GM12878 (cell line): ENCODE results near the gene IL12B. TPM values are rescaled to one million over a fixed set of nuclear protein-coding genes. Genes with fewer than 3 reads are reported as not detected.

Source experiments
- ATAC-seq: fragments of 200-7000 bp; cut with Tn5 transposase; 3 replicates; pipeline ENCODE4 v1.9.1; 2020; ENCODE audit warnings: mild to moderate bottlenecking, moderate library complexity
- BruUV-seq: library from RNA; stranded (reverse); fragments of 400-500 nt; replicated peaks from 2 replicates; lab custom pipeline; 2021; lab: Mats Ljungman, UMichigan
- CTCF ChIA-PET: fragments of 300-600 bp; sonication (Branson Sonifier 250); formaldehyde crosslinking; extraction: SDS; loops from one replicate; lab custom pipeline; 2021; ENCODE audit warnings: inconsistent platforms; lab: Yijun Ruan, JAX
- POLR2A ChIA-PET: fragments of 350-600 bp; formaldehyde crosslinking; extraction: SDS; loops from one replicate; lab custom pipeline; 2021; ENCODE audit warnings: inconsistent platforms; lab: Charles Lee
- RAD21 ChIA-PET: fragments of 300-600 bp; sonication (Branson Sonifier 250); formaldehyde crosslinking; loops from one replicate; lab custom pipeline; 2023; ENCODE audit warnings: antibody characterized with exemption; ENCODE audit not compliant: unreplicated experiment; lab: Charles Lee
- SMC1A ChIA-PET: fragments of 300-600 bp; sonication (Branson Sonifier 250); formaldehyde crosslinking; loops from one replicate; lab custom pipeline; 2023; ENCODE audit not compliant: unreplicated experiment, uncharacterized antibody; lab: Charles Lee
- DNase-seq: peaks from one replicate; pipeline ENCODE4 v3.0.0-alpha.2; 2011; ENCODE audit warnings: low read depth, low spot score
- FAIRE-seq: peaks from 3 replicates; lab custom pipeline; 2011; peaks lifted over from hg19 to GRCh38; lab: Jason Lieb, UNC
- H2AFZ ChIP-seq: 2 replicates; pipeline ENCODE4 v1.6.0; 2011; ENCODE audit warnings: low read depth, low read length, control low read depth; ENCODE audit not compliant: control insufficient read depth
- H3K27ac ChIP-seq: 2 replicates; pipeline ENCODE4 v1.5.1; 2011; ENCODE audit warnings: control low read depth; ENCODE audit not compliant: control insufficient read depth, insufficient read depth
- H3K27me3 ChIP-seq, 2 experiments: replicated peaks in 1 of 2; 2 replicates each; pipeline versions ENCODE4 v1.6.0 to v1.6.1; 2011; ENCODE audit warnings: low read length in 1 of 2; ENCODE audit not compliant: control insufficient read depth in 2 of 2, insufficient read depth in 2 of 2
- H3K36me3 ChIP-seq, 2 experiments: 2 replicates each; pipeline ENCODE4 v1.5.1; 2011; ENCODE audit warnings: low read length in 1 of 2; ENCODE audit not compliant: control insufficient read depth in 2 of 2, insufficient read depth in 2 of 2
- H3K4me1 ChIP-seq: 2 replicates; pipeline ENCODE4 v1.6.1; 2011; ENCODE audit warnings: mild to moderate bottlenecking, low read length, moderate library complexity, mixed read lengths; ENCODE audit not compliant: control insufficient read depth, insufficient read depth
- H3K4me2 ChIP-seq: 2 replicates; pipeline ENCODE4 v1.6.0; 2011; ENCODE audit warnings: control low read depth; ENCODE audit not compliant: control insufficient read depth, insufficient read depth
- H3K4me3 ChIP-seq: fragments of 200-600 bp; sonication (generic); 2 replicates; pipeline ENCODE4 v1.5.1; 2016
- H3K79me2 ChIP-seq: 2 replicates; pipeline ENCODE4 v1.6.0; 2011; ENCODE audit warnings: low read length; ENCODE audit not compliant: control insufficient read depth, insufficient read depth
- H3K9ac ChIP-seq: 2 replicates; pipeline ENCODE4 v1.8.0; 2011; ENCODE audit warnings: low read length, control low read depth, mixed read lengths; ENCODE audit not compliant: control insufficient read depth, insufficient read depth
- H3K9me3 ChIP-seq: replicated peaks from 3 replicates; pipeline ENCODE4 v1.5.1; 2011; ENCODE audit warnings: mild to moderate bottlenecking, low read length; ENCODE audit not compliant: control insufficient read depth, insufficient read depth
- H4K20me1 ChIP-seq: 2 replicates; pipeline ENCODE4 v1.6.0; 2011; ENCODE audit not compliant: control insufficient read depth, insufficient read depth
- CBX5 ChIP-seq: sonication (generic); IDR thresholded peaks from 2 replicates; pipeline ENCODE4 v1.6.1; 2016; ENCODE audit warnings: low read depth, moderate library complexity, mild to moderate bottlenecking, inconsistent platforms
- IRF5 ChIP-seq: fragments of 450-650 bp; IDR thresholded peaks from 2 replicates; pipeline ENCODE4 v1.6.1; 2017; ENCODE audit warnings: borderline replicate concordance
- JUNB ChIP-seq: IDR thresholded peaks from 2 replicates; pipeline ENCODE4 v1.6.1; 2016; ENCODE audit warnings: antibody characterized with exemption, mild to moderate bottlenecking
- NFYB ChIP-seq: IDR thresholded peaks from 2 replicates; pipeline ENCODE4 v1.6.1; 2011; ENCODE audit warnings: low read depth, mild to moderate bottlenecking, low read length, improper control_type of control experiment, moderate library complexity; ENCODE audit not compliant: insufficient read depth
- PRDM15 ChIP-seq: fragments of 450-650 bp; formaldehyde crosslinking; IDR thresholded peaks from 2 replicates; pipeline ENCODE4 v1.4.0; 2020; ENCODE audit warnings: mild to moderate bottlenecking, moderate library complexity
- SREBF2 ChIP-seq: IDR thresholded peaks from 2 replicates; pipeline ENCODE4 v1.6.1; 2012; ENCODE audit warnings: mild to moderate bottlenecking, low read length
- SUPT20H ChIP-seq: IDR thresholded peaks from 2 replicates; pipeline ENCODE4 v1.6.1; 2011; ENCODE audit warnings: low read depth, mild to moderate bottlenecking, low read length, moderate library complexity, borderline replicate concordance; ENCODE audit not compliant: control insufficient read depth
- TAF1 ChIP-seq: IDR thresholded peaks from 2 replicates; pipeline ENCODE4 v1.6.1; 2011; ENCODE audit warnings: mild to moderate bottlenecking, low read depth, low read length, borderline replicate concordance
- TBL1XR1 ChIP-seq: IDR thresholded peaks from 2 replicates; pipeline ENCODE4 v1.6.1; 2012; ENCODE audit warnings: low read depth, low read length, improper control_type of control experiment
- ZNF24 ChIP-seq: fragments of 450-650 bp; IDR thresholded peaks from 2 replicates; pipeline ENCODE4 v1.6.1; 2017; ENCODE audit warnings: antibody characterized with exemption, mild to moderate bottlenecking
- ZNF274 ChIP-seq: IDR thresholded peaks from one replicate; pipeline ENCODE4 v1.8.0; 2011; ENCODE audit not compliant: insufficient read length, insufficient read depth
- ZSCAN29 ChIP-seq: fragments of 450-650 bp; IDR thresholded peaks from 2 replicates; pipeline ENCODE4 v1.6.1; 2017; ENCODE audit warnings: mild to moderate bottlenecking, moderate library complexity
- WGBS: methylation state at CpG from one replicate; pipeline ENCODE4 v1.1.6; 2016; ENCODE audit warnings: low lambda C conversion rate; ENCODE audit not compliant: insufficient replicate concordance, insufficient coverage; ENCODE audit errors: missing lambda C conversion rate; 5-methylcytosine and 5-hydroxymethylcytosine counted together
- in situ Hi-C: fragments of 300-500 bp; cut with MboI; formaldehyde crosslinking; loops from 9 replicates; pipeline ENCODE4 v1.14.3; 2018; ENCODE audit warnings: mixed read lengths
- intact Hi-C: fragments of 100-400 bp; cut with micrococcal nuclease; formaldehyde crosslinking; loops from one replicate; pipeline ENCODE4 v1.14.2; 2022; ENCODE audit not compliant: unreplicated experiment
- polyA plus RNA-seq, 11 experiments: library from polyadenylated mRNA; depleted of rRNA in 4 of 11; unstranded in 6 of 11; stranded (reverse) in 5 of 11; fragments of >200 nt; fragmentation: Nextera tagmentation in 4 of 11; fragmentation: Illumina TruSeq in 1 of 11; extraction: Ambion mirVana in 4 of 11; extraction: Trizol in 1 of 11; gene quantifications; 1 replicate in 1 of 11; 2 replicates in 10 of 11; pipeline versions ENCODE4 v1.2.1 to v1.2.3, GENCODE V29; 2011 to 2016; ENCODE audit warnings: inconsistent platforms in 2 of 11, missing spikeins in 2 of 11, low read depth in 1 of 11
- total RNA-seq, 4 experiments: library from RNA; depleted of rRNA in 3 of 4; stranded (reverse); fragments of >200 nt in 3 of 4; fragmentation: Illumina TruSeq in 1 of 4; extraction: Trizol in 1 of 4; gene quantifications; 2 replicates each; pipeline versions ENCODE4 v1.2.1 to v1.2.3, GENCODE V29; 2013 to 2021
- TF ChIP-seq, protein P1 (sequence below): fragments of 450-650 bp; IDR thresholded peaks from 2 replicates; pipeline ENCODE4 v1.6.1; 2016; ENCODE audit warnings: mild to moderate bottlenecking, moderate library complexity, borderline replicate concordance
- TF ChIP-seq, protein P2 (sequence below): IDR thresholded peaks from 2 replicates; pipeline ENCODE4 v1.6.1; 2011; ENCODE audit warnings: mild to moderate bottlenecking, low read depth, low read length, moderate library complexity; ENCODE audit not compliant: insufficient replicate concordance

Gene IL12B
- total and polyA plus RNA-seq, 10 of the 15 experiments (the other 5 are each of a cell fraction or from before 2014, with no cell fraction given), result 0.15 to 0.72 (median 0.45) TPM

DNA sequence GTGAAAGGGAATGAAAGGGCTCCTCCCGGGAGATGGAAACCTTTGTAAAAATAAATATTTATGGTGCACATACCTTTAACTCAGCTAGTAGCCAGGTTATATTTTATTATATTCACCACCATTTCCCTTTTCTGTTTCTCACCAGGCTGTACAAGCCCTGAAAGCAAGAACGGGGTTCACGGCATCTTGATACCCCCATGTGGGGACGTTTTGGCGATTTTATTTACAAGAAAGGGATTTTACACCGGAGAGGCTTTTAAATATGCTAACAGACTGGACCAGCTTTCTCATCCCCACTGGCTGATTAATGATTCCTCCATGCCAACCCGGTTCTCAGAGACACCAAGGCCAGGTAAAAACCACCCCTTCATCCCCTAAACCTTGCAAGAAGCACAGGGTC lies 19.2 kb downstream of the IL12B start:
- ChIA-PET CTCF (interaction anchor here (1.8 to 4.0 kb wide), 2 partner anchors 25 to 154 kb away, joined by 6 to 27 read pairs; no protein-coding TSS in a partner anchor), RAD21 (interaction anchor here (0.6 to 1.8 kb wide), 2 partner anchors 154 to 247 kb away, joined by 3 to 9 read pairs; no protein-coding TSS in a partner anchor), POLR2A (no interaction called here), SMC1A (interaction anchor here (0.7 to 2.4 kb wide), 8 partner anchors 10 to 154 kb away, joined by 3 to 16 read pairs (median 4); no protein-coding TSS in a partner anchor)
- Histone ChIP-seq H3K9me3 (no peaks in the 10 kb centered on the region), H2AFZ (no peak overlapping the region), H3K4me1 (no peaks in the 10 kb centered on the region), H3K27ac (no peak overlapping the region), H3K4me2 (no peak overlapping the region), H3K9ac (no peak overlapping the region), H3K4me3 (no peak overlapping the region), H4K20me1 (no peaks in the 10 kb centered on the region), H3K27me3 (0 out of 4 replicates have a peak, but pooled peaks cover 0 to 2% of the 10 kb centered on the region in 2 experiments), H3K79me2 (no peaks in the 10 kb centered on the region), H3K36me3 (no peaks in the 10 kb centered on the region)
- no TSS peak for BruUV-seq
- DNase-seq (no peak), ATAC-seq (no peak), FAIRE-seq (no peak)
- in situ Hi-C loops, result no loop called here
- 5% methylated on average over 7 of the region's 7 CpGs for WGBS
- intact Hi-C loops, result no loop called here
- TF ChIP-seq TAF1 (no peak), NFYB (no peak), ZSCAN29 (no peak), IRF5 (no peak), SUPT20H (no peak), CBX5 (no peak), TBL1XR1 (no peak), JUNB (no peak), ZNF24 (no peak), ZNF274 (no peak), SREBF2 (no peak), PRDM15 (CRISPR knock-in tag) (no peak)
- TF ChIP-seq, protein P1, sequence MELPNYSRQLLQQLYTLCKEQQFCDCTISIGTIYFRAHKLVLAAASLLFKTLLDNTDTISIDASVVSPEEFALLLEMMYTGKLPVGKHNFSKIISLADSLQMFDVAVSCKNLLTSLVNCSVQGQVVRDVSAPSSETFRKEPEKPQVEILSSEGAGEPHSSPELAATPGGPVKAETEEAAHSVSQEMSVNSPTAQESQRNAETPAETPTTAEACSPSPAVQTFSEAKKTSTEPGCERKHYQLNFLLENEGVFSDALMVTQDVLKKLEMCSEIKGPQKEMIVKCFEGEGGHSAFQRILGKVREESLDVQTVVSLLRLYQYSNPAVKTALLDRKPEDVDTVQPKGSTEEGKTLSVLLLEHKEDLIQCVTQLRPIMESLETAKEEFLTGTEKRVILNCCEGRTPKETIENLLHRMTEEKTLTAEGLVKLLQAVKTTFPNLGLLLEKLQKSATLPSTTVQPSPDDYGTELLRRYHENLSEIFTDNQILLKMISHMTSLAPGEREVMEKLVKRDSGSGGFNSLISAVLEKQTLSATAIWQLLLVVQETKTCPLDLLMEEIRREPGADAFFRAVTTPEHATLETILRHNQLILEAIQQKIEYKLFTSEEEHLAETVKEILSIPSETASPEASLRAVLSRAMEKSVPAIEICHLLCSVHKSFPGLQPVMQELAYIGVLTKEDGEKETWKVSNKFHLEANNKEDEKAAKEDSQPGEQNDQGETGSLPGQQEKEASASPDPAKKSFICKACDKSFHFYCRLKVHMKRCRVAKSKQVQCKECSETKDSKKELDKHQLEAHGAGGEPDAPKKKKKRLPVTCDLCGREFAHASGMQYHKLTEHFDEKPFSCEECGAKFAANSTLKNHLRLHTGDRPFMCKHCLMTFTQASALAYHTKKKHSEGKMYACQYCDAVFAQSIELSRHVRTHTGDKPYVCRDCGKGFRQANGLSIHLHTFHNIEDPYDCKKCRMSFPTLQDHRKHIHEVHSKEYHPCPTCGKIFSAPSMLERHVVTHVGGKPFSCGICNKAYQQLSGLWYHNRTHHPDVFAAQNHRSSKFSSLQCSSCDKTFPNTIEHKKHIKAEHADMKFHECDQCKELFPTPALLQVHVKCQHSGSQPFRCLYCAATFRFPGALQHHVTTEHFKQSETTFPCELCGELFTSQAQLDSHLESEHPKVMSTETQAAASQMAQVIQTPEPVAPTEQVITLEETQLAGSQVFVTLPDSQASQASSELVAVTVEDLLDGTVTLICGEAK, result no peak
- TF ChIP-seq, protein P2, sequence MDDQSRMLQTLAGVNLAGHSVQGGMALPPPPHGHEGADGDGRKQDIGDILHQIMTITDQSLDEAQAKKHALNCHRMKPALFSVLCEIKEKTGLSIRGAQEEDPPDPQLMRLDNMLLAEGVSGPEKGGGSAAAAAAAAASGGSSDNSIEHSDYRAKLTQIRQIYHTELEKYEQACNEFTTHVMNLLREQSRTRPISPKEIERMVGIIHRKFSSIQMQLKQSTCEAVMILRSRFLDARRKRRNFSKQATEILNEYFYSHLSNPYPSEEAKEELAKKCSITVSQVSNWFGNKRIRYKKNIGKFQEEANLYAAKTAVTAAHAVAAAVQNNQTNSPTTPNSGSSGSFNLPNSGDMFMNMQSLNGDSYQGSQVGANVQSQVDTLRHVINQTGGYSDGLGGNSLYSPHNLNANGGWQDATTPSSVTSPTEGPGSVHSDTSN, result no peak
